ENCODE data around the gene RPH3AL.

DNA sequence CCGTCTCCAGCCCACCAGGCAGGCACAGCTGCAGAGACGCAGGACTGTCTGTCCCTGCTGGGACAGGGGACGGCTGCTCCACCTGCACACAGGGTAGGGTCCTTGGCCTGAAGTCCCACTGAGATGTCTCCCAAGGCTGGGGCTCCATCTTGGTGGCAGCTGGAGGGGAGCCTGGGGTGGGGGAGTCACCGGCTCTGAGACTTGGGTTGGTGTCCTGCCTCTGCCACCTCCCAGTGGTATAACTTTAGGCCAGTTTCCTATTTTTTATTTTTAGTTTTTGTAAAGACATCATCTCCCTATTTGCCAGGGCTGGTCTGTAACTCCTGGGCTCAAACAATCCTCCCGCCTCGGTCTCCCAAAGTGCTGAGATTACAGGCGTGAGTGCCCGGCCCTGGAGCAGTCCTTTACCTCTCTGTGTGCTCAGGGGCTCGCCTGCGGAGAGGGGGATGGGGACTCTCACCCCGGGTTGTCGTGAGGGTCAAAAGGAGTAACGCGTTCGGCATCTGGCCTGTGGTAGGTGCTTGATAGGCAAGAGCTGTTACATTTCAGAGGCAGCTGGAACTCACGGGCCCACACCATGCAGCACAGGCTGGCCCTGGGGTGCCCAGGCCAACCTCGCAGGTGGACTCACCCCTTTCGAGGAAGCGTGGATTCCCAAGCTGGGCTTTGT lies 124.5 kb downstream of the RPH3AL start:
- TF ChIP-seq, protein P1, sequence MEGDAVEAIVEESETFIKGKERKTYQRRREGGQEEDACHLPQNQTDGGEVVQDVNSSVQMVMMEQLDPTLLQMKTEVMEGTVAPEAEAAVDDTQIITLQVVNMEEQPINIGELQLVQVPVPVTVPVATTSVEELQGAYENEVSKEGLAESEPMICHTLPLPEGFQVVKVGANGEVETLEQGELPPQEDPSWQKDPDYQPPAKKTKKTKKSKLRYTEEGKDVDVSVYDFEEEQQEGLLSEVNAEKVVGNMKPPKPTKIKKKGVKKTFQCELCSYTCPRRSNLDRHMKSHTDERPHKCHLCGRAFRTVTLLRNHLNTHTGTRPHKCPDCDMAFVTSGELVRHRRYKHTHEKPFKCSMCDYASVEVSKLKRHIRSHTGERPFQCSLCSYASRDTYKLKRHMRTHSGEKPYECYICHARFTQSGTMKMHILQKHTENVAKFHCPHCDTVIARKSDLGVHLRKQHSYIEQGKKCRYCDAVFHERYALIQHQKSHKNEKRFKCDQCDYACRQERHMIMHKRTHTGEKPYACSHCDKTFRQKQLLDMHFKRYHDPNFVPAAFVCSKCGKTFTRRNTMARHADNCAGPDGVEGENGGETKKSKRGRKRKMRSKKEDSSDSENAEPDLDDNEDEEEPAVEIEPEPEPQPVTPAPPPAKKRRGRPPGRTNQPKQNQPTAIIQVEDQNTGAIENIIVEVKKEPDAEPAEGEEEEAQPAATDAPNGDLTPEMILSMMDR (IDR thresholded peaks at IDR 0.05) = no peak
- TF ChIP-seq POLR2A (IDR thresholded peaks at IDR 0.05) = no peak
